ENCODE data around the gene SELENON.

DNA sequence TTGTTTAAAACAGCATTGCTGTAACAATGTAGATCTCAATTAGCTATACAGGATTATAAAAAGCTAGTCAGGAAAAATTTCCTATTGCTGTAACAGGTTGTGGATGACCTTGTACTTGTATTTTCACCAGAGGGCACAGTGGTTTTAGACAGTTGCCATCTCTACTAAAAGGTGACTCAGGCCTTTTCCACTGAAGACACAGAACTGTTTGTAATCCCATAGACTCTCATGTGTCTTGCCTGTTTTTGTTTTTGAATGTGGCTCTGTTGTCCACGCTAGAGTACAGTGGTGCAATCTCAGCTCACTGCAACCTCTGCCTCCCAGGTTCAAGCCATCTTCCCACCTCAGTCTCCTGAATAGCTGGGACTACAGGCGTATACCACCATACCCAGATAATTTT is 25.6 kb downstream of the SELENON start:
- no peak for TF ChIP-seq POLR2A (IDR thresholded peaks at IDR 0.05; ENCODE audit: low read length)
- no peak for TF ChIP-seq RAD21 (conservative IDR thresholded peaks at IDR 0.05 in 1 of 2, IDR thresholded peaks at IDR 0.05 in 1 of 2)
- TF ChIP-seq, protein P1, sequence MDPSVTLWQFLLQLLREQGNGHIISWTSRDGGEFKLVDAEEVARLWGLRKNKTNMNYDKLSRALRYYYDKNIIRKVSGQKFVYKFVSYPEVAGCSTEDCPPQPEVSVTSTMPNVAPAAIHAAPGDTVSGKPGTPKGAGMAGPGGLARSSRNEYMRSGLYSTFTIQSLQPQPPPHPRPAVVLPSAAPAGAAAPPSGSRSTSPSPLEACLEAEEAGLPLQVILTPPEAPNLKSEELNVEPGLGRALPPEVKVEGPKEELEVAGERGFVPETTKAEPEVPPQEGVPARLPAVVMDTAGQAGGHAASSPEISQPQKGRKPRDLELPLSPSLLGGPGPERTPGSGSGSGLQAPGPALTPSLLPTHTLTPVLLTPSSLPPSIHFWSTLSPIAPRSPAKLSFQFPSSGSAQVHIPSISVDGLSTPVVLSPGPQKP (IDR thresholded peaks at IDR 0.05; ENCODE audit: low read depth, low read length), result no peak
- no peak for TF ChIP-seq HDAC2 (IDR thresholded peaks at IDR 0.05)
- TF ChIP-seq, protein P2, sequence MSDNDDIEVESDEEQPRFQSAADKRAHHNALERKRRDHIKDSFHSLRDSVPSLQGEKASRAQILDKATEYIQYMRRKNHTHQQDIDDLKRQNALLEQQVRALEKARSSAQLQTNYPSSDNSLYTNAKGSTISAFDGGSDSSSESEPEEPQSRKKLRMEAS (IDR thresholded peaks at IDR 0.05), result no peak
- no peak for TF ChIP-seq TFCP2L1 (CRISPR knock-in tag; IDR thresholded peaks at IDR 0.05)
- TF ChIP-seq, protein P3, sequence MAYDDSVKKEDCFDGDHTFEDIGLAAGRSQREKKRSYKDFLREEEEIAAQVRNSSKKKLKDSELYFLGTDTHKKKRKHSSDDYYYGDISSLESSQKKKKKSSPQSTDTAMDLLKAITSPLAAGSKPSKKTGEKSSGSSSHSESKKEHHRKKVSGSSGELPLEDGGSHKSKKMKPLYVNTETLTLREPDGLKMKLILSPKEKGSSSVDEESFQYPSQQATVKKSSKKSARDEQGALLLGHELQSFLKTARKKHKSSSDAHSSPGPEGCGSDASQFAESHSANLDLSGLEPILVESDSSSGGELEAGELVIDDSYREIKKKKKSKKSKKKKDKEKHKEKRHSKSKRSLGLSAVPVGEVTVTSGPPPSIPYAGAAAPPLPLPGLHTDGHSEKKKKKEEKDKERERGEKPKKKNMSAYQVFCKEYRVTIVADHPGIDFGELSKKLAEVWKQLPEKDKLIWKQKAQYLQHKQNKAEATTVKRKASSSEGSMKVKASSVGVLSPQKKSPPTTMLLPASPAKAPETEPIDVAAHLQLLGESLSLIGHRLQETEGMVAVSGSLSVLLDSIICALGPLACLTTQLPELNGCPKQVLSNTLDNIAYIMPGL (CRISPR knock-in tag; IDR thresholded peaks at IDR 0.05; ENCODE audit: borderline replicate concordance), result no peak
- TF ChIP-seq, protein P4, sequence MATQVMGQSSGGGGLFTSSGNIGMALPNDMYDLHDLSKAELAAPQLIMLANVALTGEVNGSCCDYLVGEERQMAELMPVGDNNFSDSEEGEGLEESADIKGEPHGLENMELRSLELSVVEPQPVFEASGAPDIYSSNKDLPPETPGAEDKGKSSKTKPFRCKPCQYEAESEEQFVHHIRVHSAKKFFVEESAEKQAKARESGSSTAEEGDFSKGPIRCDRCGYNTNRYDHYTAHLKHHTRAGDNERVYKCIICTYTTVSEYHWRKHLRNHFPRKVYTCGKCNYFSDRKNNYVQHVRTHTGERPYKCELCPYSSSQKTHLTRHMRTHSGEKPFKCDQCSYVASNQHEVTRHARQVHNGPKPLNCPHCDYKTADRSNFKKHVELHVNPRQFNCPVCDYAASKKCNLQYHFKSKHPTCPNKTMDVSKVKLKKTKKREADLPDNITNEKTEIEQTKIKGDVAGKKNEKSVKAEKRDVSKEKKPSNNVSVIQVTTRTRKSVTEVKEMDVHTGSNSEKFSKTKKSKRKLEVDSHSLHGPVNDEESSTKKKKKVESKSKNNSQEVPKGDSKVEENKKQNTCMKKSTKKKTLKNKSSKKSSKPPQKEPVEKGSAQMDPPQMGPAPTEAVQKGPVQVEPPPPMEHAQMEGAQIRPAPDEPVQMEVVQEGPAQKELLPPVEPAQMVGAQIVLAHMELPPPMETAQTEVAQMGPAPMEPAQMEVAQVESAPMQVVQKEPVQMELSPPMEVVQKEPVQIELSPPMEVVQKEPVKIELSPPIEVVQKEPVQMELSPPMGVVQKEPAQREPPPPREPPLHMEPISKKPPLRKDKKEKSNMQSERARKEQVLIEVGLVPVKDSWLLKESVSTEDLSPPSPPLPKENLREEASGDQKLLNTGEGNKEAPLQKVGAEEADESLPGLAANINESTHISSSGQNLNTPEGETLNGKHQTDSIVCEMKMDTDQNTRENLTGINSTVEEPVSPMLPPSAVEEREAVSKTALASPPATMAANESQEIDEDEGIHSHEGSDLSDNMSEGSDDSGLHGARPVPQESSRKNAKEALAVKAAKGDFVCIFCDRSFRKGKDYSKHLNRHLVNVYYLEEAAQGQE (IDR thresholded peaks at IDR 0.05), result no peak
- no peak for TF ChIP-seq NPAS2 (CRISPR knock-in tag; IDR thresholded peaks at IDR 0.05; ENCODE audit: borderline replicate concordance)
